ENCODE data around the gene DPH5.
A peak's percentile ranks its signal among the peaks of the same experiment; 100 is the strongest.
"Not testable (repeated sequence)": the region's sequence is repeated elsewhere in the genome, so short reads cannot be mapped to it uniquely, and the experiment has no call there.

Gene DPH5

DNA sequence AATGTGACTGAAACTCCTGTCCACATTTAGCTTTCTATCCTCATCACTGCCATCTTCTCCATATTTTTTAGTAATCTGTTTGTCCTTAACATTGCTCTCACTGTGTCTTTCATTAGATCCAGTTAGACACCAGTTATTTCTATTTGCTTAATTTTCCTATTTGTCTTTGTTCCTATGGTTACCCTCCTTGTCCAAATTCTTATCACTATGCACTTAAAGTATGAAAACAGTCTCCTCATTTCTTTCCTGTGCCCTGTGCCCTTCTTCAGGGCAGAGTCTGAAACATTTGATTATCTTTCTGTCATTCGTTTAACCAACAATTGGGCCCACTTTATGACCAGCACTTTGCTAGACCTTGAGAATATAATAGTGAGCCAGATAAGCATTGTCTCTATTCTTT is 65.5 kb downstream of the DPH5 start:
- no peak overlapping the region for H3K27ac ChIP-seq
- no peak for TF ChIP-seq ZFX (IDR thresholded peaks at IDR 0.05; ENCODE audit: borderline replicate concordance)

DNA sequence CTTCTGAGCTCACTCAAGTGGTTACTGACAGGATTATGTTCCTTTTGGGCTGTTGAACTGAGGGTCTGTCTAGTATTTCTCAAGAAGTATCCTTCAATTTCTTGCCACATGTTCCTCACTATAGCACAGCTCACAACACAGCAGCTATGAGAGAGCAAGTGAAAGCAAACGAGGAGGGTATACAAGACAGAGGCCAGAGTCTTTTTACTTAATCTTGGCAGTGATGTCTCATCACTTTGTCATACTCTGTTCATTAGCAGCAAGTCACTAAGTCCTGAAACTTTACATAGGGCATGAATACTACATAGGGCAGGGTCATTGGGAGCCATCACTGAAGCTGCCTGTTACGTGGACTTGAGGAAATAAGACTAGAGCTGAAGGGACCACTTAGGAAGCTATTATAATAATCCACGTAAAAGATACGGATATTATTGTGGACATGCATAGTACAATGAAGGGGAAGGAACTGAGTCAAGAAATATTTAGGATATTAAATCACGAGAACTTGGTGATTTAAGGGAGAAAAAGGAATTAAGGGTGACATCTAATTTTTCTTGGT is 66.0 kb downstream of the DPH5 start:
- no peak for TF ChIP-seq ZFX (IDR thresholded peaks at IDR 0.05; ENCODE audit: borderline replicate concordance)
- no peak overlapping the region for H3K27ac ChIP-seq

DNA sequence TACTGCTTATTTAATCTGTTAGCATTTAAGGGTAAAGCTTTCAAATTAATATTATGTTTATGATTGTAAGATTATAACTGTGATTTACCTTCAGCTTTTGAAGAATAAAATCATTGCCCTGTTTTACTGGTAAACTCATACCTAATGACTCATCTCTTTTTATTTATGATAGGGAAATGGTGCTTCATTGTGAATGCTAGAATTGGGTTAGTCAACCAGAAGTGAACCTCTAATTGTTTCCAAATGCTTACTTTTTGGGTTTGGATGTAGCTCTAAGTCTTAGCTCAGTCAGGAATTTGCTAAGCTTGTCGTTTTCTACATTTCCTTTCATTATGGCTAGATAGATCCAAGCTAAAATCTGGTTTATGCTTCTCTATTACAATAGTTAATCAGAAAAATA is 70.3 kb downstream of the DPH5 start:
- H3K27ac ChIP-seq, result no peak overlapping the region
- TF ChIP-seq ZFX (IDR thresholded peaks at IDR 0.05; ENCODE audit: borderline replicate concordance), result no peak
- TF ChIP-seq, protein P1, sequence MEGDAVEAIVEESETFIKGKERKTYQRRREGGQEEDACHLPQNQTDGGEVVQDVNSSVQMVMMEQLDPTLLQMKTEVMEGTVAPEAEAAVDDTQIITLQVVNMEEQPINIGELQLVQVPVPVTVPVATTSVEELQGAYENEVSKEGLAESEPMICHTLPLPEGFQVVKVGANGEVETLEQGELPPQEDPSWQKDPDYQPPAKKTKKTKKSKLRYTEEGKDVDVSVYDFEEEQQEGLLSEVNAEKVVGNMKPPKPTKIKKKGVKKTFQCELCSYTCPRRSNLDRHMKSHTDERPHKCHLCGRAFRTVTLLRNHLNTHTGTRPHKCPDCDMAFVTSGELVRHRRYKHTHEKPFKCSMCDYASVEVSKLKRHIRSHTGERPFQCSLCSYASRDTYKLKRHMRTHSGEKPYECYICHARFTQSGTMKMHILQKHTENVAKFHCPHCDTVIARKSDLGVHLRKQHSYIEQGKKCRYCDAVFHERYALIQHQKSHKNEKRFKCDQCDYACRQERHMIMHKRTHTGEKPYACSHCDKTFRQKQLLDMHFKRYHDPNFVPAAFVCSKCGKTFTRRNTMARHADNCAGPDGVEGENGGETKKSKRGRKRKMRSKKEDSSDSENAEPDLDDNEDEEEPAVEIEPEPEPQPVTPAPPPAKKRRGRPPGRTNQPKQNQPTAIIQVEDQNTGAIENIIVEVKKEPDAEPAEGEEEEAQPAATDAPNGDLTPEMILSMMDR (IDR thresholded peaks at IDR 0.05), result no peak

DNA sequence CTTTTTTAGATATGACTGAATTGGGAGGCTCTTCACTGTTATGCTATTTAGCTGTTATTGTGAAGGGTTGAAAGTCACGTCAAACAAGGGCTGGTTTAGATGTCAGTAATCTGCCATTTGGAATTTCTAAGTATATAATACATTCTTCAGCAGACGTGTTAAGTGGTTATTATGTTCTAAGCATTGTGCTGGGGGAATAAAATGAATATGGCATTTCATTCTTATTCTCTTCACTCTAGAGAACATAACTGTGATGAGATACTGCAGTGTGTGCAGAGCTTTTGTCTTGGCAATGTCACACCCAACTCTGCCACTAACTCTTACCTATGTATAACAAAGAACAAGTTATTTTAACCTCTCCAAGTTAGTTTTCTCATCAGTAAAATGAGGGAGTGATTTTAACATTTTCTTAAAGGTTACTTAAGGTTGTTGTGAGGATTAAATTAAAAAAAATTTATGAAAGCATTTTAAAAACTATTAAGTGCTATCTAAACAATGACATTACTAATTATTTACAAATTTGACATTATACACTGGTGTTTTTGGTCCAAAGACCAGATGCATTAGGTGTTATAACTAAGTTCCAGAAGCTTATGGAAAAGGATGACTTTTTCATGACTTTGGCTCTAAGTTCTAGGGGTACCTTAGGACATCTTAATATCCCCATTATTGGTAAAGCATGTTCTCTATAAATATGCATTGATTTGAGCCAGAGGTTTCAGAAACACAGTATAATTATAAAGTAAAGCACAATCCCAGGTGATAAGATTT is 71.4 kb downstream of the DPH5 start:
- H3K27ac ChIP-seq, result no peak overlapping the region
- TF ChIP-seq ZFX (IDR thresholded peaks at IDR 0.05; ENCODE audit: borderline replicate concordance), result no peak
- TF ChIP-seq, protein P1 (IDR thresholded peaks at IDR 0.05), result no peak

DNA sequence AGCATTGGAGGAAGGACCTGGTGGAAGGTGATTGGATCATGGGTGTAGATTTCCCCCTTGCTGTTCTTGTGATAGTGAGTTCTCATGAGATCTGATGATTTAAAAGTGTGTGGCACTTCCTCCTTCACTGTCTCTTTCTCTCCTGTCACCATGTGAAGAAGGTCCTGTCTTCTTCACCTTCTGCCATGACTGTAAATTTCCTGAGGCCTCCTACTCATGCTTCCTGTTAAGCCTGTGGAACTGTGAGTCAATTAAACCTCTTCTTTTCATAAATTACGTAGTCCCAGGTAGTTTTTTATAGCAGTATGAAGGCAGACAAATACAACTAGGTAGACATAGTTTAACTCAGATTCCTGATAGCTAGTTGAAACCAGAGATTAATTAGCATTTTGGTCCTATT is 72.6 kb downstream of the DPH5 start:
- H3K27ac ChIP-seq, result not testable (repeated sequence)

DNA sequence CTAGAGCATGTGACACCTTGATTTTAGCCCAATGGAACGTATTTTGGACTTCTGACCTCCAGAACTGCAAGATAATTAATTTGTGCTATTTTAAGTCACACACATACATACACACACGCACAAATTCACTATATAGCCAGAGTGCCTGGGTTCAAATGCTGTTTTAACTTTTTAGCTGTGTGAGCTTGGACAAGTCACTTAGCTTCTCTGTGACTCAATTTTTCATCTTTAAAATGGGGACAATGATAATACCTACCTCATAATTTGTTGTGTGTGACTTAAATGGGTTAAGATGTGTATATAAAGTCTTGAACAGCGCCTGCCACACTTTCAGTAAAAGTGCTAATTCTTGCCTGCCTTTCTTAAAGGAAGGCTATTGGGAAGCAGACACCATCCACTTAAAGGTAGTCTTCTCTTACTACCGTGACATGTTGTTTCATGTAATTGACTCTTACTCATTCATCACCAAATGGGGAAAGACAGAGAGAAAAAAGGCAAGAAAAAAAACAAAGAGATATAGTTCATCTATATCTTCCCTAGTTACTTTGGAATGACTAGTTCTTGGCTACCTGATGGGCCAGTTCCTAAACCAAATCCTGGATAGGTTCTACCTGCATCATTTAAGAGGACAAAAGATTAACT is 73.4 kb downstream of the DPH5 start:
- TF ChIP-seq ZFX (IDR thresholded peaks at IDR 0.05; ENCODE audit: borderline replicate concordance), result no peak
- TF ChIP-seq, protein P1 (IDR thresholded peaks at IDR 0.05), result no peak

DNA sequence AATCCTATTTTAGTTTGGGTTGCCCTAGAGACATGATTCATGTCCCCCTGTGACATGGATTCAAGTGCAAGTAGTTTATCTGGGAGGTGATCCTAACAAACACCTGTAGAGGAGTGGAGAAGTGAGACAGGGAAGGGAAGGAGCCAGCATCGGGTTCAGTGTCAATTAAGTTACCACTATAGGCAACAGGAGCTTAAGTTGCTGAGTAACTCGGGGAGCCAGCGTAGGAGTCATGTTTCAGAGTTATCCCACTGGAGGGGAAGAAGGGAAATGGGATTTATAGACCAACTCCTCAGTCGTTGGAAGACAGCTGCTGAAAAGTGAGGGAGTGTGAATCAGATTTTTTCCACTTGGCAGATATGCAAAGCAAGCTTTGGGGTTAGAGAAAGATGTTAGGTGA is 74.8 kb downstream of the DPH5 start:
- H3K27ac ChIP-seq, result no peak overlapping the region
- no peak for TF ChIP-seq ZFX (IDR thresholded peaks at IDR 0.05; ENCODE audit: borderline replicate concordance)
- TF ChIP-seq, protein P1 (IDR thresholded peaks at IDR 0.05), result no peak

More for the DNA sequence above, 73.4 kb downstream of the DPH5 start:
- no peak overlapping the region for H3K27ac ChIP-seq

DNA sequence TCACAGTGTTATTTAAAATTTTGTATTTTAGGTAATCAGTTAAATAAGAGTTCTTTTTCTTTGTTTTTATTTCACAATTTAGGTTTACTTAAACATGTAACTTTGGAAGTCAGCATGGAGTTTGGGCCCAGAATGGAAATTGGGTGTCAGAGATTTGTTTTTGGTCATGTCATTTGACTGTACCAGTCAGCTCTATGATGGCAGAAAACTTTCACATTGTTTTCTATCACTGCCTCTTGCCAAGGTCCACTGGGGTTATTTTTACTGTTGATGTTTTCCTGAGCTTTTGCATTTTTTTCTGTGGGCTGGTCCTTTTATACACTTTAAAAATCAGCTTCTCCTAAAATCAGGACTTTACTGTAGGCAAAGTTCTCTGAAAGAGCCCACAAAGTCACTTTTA is 75.2 kb downstream of the DPH5 start:
- no peak for TF ChIP-seq ZFX (IDR thresholded peaks at IDR 0.05; ENCODE audit: borderline replicate concordance)
- TF ChIP-seq, protein P1 (IDR thresholded peaks at IDR 0.05), result no peak
- no peak overlapping the region for H3K27ac ChIP-seq

DNA sequence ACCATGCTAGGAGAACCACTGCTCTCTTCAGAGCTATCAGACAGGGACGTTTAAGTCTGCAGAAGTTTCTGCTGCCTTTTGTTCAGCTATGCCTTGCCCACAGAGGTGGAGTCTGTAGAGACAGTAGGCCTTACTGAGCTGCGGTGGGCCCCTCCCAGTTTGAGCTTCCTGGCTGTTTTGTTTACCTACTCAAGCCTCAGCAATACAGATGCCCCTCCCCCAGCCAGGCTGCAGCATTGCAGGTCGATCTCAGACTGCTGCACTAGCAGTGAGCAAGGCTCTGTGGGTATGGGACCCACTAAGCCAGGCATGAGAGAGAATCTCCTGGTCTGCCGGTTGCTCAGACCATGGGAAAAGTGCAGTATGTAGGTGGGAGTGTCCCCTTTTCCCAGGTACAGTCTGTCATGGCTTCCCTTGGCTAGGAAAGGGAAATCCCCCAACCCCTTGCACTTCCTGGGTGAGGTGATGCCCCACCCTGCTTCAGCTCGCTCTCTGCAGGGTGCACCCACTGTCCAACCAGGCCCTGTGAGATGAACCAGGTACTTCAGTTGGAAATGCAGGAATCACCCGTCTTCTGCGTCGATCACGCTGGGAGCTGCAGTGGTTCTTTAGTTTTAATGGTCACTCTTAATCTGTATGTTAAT is 75.9 kb downstream of the DPH5 start:
- peak overlapping the region; percentile 15; the same call in 1 of the 2 replicates for H3K27ac ChIP-seq

DNA sequence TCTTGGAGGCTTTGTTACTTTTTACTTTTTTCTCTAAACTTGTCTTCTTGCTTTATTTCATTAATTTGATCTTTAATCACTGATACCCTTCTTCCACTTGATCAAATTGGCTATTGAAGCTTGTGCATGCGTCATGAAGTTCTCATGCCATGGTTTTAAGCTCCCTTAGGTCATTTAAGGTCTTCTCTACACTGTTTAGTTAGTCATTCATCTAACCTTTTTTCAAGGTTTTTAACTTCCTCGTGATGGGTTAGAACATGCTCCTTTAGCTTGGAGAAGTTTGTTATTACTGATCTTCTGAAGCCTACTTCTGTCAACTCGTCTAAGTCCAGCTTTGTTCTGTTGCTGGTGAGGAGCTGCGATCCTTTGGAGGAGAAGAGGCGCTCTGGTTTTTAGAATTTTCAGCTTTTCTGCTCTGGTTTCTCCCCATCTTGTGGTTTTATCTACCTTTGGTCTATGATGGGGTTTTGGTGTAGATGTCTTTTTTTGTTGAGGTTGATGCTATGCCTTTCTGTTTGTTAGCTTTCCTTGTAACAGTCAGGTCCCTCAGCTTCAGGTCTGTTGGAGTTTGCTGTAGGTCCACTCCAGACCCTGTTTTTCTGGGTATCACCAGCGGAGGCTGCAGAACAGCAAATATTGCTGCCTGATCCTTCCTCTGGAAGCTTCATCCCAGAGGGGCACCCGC is 76.7 kb downstream of the DPH5 start:
- peak overlapping the region; percentile 15; the same call in 1 of the 2 replicates for H3K27ac ChIP-seq

DNA sequence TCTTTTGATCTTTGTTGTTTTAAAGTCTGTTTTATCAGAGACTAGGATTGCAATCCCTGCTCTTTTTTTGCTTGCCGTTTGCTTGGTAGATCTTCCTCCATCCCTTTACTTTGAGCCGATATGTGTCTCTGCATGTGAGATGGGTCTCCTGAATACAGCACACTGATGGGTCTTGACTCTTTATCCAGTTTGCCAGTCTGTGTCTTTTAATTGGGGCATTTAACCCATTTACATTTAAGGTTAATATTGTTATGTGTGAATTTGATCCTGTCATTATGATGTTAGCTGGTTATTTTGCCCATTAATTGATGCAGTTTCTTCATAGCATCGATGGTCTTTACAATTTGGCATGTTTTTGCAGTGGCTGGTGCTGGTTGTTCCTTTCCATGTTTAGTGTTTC is 77.8 kb downstream of the DPH5 start:
- H3K27ac ChIP-seq, result not testable (repeated sequence)

DNA sequence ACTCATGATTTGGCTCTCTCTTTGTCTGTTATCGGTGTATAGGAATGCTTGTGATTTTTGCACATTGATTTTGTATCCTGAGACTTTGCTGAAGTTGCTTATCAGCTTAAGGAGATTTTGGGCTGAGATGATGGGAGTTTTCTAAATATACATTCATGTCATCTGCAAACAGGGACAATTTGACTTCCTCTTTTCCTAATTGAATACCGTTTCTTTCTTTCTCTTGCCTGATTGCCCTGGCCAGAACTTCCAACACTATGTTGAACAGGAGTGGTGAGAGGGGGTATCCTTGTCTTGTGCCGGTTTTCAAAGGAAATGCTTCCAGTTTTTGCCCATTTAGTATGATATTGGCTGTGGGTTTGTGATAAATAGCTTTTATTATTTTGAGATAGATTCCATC is 79.5 kb downstream of the DPH5 start:
- not testable (repeated sequence) for H3K27ac ChIP-seq
